ENCODE results near the gene SUV39H2.
"Not testable (repeated sequence)": the region's sequence is repeated elsewhere in the genome, so short reads cannot be mapped to it uniquely, and the experiment has no call there.

SUV39H2 gene

DNA sequence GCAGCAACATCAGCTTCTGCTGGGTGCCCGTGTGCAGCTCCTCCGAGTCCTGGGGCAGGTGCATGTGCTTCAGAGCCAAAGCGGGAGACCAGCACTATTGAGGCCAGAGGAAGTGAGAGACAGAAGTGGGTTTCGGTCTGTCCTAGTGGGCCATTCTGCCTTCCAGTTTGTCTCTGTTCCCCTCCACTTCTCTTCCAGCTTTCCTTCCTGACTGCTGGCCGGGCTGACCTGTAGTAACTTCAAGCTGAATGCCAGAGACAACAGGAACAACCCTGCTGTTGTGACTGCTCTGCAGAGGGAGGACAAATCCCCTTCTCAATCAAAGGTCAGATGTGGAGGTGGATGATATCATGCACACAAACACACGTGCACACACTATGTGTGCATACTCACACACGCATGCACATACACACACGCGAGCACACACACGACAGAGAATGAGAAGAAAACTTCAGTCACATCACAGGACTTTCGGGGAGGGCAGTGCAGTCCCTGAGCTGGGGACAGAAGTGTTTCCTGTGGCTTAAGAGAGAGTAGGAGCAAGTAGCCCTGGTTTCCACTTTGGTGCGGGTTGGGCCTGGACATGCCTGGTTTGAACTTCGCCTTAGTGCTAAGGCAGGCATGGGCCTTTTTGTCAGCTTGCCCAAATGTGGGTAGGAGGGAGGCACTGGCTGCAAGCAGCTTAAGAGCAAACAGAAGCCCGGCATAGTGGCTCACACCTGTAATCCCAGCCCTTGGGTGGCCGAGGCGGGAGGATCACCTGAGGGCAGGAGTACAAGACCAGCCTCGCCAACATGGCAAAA is 63.7 kb downstream of the SUV39H2 start:
- not testable (repeated sequence) for DNase-seq

DNA sequence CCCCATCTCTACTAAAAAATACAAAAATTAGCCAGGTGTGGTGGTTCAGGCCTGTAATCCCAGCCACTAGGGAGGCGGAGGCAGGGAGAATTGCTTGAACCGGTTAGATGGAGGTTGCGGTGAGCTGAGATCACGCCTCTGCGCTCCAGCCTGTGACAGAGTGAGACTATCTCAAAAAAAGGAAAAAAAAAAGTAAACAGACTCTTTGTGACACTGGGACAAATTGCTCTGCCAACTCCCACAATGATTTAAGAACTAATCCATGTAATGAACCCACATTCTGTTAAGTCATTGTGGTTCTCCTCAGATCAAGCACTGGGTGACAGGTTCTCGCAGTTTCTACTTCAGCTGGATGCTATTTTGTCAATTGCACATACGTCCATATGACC is 64.3 kb downstream of the SUV39H2 start:
- DNase-seq, result not testable (repeated sequence)

DNA sequence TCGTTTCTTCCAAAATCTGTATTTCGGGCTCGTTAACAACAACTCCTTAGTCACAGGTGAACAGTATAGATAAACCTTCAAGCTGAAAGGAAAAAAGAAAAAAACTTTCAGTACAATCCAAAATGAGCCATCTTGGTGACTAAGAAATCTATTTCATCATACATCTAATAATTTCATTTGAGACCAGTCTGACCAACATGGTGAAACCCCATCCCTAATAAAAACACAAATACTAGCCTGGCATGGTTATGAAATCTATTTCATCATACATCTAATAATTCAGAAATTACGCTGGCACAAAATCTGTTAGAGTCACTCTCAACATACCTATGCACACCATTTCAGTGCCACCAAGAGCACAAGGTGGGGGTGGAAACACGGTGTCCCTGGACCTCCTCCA is 66.4 kb downstream of the SUV39H2 start:
- no peak for DNase-seq

DNA sequence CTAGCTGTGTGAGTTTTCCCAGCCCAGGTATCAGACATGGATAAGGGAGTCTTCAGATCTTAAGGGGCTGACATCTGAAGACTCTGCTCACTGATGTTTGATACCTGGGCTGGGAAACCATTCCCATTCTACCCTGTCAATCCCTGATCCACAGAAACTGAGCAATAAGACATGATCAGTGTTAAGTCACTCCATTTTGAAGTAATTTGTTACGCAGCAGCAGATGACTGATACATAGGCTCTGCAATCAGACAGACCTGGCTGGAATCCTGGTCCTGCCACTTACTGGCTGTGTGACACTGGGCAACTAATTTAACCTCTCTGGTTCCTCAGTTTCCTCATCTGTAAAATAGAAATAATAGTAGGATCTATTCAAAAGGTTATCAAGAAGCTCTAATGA is 68.6 kb downstream of the SUV39H2 start:
- DNase-seq, result no peak

DNA sequence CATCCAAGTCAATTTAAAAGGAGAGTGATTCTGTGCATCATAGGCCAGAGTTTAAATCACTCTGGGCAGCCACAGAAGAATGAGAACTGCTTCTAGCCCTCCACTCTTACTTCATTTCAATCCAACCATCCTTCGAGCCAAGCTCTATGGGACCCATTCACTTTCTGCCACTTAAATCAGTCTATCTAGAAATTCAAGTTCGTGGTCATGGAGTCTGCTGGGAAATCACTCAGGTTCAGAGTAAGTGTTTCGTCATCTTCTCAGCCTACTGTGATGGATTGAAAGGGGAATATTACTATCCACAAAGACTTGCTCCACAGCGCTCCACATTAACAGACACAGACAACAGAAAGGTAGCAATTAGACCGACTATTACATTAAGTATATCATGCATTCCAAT is 70.6 kb downstream of the SUV39H2 start:
- DNase-seq, result no peak

DNA sequence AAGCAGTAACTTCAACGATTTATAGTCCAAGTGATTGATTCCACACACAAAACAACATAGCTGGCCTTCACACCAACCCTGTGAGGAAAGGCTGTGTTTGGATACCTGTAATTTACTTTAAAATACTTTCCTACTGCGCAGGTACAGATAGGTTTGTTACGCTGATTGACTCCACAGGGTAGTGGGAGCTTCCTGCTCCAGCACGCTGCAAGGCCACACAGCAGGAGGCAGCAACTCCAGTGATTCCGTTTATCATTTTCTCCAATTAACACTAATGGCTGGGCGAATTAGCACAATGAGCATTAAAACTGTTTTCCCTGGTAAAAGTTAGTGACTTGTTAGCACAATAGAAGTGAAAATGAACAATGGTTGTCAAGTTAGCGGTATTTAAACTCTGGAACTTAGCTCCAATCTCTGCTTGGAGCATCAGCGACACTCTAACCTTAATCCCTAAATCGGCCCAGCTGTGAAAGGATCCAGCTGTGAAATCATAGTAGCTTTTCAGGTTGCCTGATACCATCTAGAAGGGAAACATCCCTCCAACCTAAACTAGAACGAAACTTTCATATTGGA is 74.3 kb downstream of the SUV39H2 start:
- no peak for DNase-seq

DNA sequence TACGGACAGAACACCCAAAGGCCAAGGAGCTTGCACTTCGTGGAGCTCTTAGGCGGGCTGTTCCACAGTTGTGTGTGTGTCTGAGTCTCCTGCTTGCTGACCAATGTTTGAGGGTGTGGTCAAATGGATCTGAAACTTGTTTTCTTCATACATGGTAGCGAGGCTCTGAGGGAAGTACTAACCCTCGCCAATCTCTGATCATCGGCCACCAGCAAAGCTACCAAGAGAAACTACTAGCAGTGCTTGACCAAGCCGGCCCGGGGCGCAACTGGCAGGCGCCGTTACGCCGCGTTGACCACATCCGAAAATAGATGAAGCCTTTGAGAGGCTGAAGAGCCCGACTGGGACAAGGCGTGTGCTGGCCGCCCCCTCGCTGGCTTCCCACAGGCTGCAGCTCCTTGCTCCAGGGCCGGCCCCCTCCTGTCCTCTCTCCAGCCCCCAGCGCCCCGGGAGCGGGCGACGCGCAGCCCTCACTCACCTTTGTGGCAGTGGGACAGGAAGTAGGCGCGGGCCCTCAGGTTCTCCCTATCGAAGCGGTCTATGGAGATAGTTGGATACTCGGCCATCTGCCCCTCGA is 74.8 kb downstream of the SUV39H2 start:
- no peak for DNase-seq
